HEK293 (cell line): ENCODE results near the gene CDK5R2.

Experiments
- ZBTB20 ChIP-seq: fragments of 450-650 bp; formaldehyde crosslinking; IDR thresholded peaks from 2 replicates; pipeline ENCODE4 v1.5.1; 2016; ENCODE audit warnings: missing biosample characterization, missing genetic modification characterization
- ZNF324 ChIP-seq: fragments of 450-650 bp; formaldehyde crosslinking; IDR thresholded peaks from 2 replicates; pipeline ENCODE4 v1.5.1; 2016; ENCODE audit warnings: missing biosample characterization, missing genetic modification characterization
- ZNF623 ChIP-seq: fragments of 450-650 bp; formaldehyde crosslinking; IDR thresholded peaks from 2 replicates; pipeline ENCODE4 v1.5.1; 2016; ENCODE audit warnings: missing biosample characterization, missing genetic modification characterization
- ZNF660 ChIP-seq: fragments of 450-650 bp; IDR thresholded peaks from 2 replicates; pipeline ENCODE4 v1.5.1; 2018; ENCODE audit warnings: missing biosample characterization, mild to moderate bottlenecking, missing genetic modification characterization
- ZNF776 ChIP-seq: fragments of 450-650 bp; formaldehyde crosslinking; IDR thresholded peaks from 2 replicates; pipeline ENCODE4 v1.5.0; 2017; ENCODE audit warnings: missing biosample characterization, missing genetic modification characterization, borderline replicate concordance
- TF ChIP-seq, protein P1 (sequence below): fragments of 450-650 bp; formaldehyde crosslinking; IDR thresholded peaks from 2 replicates; pipeline ENCODE4 v1.5.1; 2016; ENCODE audit warnings: missing biosample characterization, missing genetic modification characterization, low read depth
- TF ChIP-seq, protein P2 (sequence below): fragments of 450-650 bp; formaldehyde crosslinking; IDR thresholded peaks from 2 replicates; pipeline ENCODE4 v1.5.1; 2016; ENCODE audit warnings: missing biosample characterization, missing genetic modification characterization
- TF ChIP-seq, protein P3 (sequence below): fragments of 450-650 bp; formaldehyde crosslinking; IDR thresholded peaks from 2 replicates; pipeline ENCODE4 v1.5.1; 2017; ENCODE audit warnings: missing biosample characterization, mild to moderate bottlenecking, missing genetic modification characterization, moderate library complexity

DNA sequence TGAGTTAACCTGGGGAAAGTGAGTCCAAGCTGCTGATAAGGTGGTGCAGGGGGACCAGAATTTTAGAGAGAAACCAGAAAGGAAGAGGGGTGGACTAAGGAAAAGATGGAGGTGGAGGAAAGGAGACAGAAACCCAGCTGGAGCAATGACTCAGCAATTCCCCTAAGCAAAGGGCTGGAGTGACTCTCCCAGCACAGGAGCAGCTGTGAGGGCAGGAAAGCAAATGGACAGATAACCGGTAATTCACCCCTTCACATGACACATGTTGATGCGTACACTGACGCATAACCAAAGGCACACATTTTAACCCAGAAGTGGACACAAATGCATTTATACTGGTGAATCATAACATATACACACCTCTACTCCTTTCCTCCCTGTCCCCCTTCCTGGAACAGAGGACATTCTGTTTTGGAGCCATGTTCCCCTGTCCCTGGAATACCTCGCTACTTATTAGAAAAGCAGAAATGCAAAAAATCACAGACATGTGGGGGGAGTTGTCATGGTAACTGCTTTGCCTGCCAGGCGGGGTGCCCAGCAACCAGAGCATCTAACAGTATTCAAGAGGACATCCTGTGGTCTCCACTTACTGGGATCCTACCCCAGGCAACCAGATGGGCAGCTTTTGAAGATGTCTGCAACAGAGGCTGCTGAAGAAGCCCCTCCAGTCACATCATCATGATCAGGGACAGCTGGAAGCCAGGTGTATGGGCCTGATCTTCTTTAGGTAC is 4.7 kb downstream of the CDK5R2 start:
- TF ChIP-seq ZBTB20 (tag by site-specific recombination) (no peak), ZNF623 (tag by site-specific recombination) (no peak), ZNF324 (tag by site-specific recombination) (no peak), ZNF776 (no peak), ZNF660 (tag by site-specific recombination) (no peak)
- TF ChIP-seq, protein P1, sequence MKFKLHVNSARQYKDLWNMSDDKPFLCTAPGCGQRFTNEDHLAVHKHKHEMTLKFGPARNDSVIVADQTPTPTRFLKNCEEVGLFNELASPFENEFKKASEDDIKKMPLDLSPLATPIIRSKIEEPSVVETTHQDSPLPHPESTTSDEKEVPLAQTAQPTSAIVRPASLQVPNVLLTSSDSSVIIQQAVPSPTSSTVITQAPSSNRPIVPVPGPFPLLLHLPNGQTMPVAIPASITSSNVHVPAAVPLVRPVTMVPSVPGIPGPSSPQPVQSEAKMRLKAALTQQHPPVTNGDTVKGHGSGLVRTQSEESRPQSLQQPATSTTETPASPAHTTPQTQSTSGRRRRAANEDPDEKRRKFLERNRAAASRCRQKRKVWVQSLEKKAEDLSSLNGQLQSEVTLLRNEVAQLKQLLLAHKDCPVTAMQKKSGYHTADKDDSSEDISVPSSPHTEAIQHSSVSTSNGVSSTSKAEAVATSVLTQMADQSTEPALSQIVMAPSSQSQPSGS (tag by site-specific recombination), result no peak
- TF ChIP-seq, protein P2, sequence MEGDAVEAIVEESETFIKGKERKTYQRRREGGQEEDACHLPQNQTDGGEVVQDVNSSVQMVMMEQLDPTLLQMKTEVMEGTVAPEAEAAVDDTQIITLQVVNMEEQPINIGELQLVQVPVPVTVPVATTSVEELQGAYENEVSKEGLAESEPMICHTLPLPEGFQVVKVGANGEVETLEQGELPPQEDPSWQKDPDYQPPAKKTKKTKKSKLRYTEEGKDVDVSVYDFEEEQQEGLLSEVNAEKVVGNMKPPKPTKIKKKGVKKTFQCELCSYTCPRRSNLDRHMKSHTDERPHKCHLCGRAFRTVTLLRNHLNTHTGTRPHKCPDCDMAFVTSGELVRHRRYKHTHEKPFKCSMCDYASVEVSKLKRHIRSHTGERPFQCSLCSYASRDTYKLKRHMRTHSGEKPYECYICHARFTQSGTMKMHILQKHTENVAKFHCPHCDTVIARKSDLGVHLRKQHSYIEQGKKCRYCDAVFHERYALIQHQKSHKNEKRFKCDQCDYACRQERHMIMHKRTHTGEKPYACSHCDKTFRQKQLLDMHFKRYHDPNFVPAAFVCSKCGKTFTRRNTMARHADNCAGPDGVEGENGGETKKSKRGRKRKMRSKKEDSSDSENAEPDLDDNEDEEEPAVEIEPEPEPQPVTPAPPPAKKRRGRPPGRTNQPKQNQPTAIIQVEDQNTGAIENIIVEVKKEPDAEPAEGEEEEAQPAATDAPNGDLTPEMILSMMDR (tag by site-specific recombination), result no peak
- TF ChIP-seq, protein P3, sequence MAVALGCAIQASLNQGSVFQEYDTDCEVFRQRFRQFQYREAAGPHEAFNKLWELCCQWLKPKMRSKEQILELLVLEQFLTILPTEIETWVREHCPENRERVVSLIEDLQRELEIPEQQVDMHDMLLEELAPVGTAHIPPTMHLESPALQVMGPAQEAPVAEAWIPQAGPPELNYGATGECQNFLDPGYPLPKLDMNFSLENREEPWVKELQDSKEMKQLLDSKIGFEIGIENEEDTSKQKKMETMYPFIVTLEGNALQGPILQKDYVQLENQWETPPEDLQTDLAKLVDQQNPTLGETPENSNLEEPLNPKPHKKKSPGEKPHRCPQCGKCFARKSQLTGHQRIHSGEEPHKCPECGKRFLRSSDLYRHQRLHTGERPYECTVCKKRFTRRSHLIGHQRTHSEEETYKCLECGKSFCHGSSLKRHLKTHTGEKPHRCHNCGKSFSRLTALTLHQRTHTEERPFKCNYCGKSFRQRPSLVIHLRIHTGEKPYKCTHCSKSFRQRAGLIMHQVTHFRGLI (tag by site-specific recombination), result no peak
